Activated CD8-positive, alpha-beta memory T cell treated with anti-CD3 and anti-CD28 coated beads, Interleukin-2, amount 50 U/mL, for 48 hours (primary cell): Measurements from ENCODE around the gene LRP1.
"Not testable (repeated sequence)": the region's sequence is repeated elsewhere in the genome, so short reads cannot be mapped to it uniquely, and the experiment has no call there.

Experiments
- DNase-seq: peaks from one replicate; pipeline ENCODE4 v3.0.0-alpha.2; 2020

The LRP1 gene

DNA sequence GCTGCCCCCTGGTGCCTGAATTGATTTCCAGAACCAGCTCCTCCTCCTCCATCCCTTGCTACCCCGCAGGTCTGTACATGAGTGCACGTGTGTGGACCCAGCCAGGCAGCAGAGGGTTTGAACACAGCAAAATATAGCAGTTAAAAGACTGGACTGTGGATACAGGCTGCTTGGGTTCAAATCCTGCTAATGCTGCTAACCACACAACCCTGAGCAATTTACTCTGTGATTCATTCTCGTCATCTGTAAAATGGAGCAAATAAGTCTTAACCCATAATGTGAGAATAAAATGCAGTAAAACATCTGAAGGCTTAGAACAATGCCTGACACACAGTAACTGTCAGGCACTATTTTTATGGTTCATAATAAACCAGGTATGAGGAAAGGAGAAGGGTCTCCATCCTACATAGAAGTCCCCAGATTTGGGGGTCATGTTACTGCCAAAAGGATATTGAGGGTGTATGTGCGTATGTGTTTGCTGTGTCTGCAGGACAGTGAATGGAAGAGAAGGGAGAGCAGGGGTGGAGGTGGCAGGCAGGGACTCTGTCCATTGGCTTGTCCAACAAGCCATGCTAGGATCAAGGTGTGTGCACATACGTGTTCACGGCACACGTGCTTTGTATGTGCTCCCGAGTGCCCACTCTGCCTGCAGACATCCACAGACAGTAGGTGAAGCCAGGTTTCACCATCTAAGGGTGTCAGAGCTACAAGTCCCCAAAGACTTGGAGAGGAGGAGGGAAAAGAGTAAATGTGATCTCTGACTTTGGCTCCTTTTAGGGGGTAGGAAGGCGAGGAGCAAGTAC is 15.6 kb upstream of the LRP1 start:
- DNase-seq = no peak

DNA sequence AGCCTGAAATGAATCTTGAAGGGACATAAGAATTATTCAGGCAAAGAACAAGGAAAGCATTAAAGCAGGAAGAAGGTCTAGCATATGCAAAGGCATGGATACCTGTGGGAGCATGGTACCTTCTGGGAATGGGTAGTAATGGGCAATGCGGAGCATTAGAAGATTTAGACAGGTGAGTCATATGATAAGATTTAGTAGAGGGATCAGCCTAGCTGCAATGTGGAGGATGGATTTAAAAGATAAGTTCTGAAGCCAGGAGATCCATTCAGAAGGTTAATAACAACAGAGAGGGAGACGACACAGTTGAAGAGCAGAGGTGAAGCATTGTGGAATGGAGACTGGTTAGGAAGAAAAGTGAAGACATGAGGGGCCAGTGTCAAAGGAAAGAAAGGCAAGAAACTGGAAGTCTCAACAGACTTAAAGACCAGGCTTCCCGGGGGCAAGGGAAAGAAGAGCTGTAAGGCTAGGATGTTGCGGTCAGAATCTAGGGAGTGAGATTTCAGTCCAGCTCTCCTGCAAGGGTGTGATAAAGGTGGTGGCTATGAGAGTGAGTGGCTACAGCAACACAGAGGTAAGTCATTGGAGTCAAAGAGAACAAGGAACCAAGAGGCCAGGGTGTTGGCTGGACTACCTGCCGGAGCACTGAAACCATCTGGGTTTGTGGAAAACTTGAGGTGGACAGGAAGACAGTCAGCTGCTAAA is 11.6 kb upstream of the LRP1 start:
- DNase-seq = no peak

DNA sequence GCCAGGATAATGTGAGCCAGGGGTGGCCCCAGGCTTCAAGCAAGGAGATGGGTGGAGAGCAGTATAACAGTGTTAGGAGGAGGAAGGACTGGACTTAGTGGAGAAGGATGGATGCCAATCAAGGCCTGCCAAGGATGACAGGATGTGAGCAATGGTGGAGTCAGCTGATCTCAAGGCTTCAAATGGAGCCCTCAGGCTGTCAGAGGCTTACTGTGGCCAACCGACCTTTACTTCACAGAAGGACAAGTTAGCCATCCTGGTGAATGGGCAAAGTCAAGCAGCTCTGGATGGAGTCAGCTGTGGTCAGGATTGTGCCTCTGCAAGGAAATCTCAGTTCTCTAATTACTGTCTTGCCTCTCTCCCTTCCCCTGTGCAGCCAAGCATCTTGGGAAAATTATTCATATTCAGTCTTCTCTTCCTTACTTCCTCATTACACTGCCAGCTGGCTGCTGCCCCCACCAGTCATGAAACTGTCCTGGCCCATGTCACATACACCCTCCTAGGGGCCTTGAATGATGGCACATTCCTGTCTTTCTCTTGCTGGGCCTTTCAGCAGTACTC is 9.5 kb upstream of the LRP1 start:
- DNase-seq = no peak

DNA sequence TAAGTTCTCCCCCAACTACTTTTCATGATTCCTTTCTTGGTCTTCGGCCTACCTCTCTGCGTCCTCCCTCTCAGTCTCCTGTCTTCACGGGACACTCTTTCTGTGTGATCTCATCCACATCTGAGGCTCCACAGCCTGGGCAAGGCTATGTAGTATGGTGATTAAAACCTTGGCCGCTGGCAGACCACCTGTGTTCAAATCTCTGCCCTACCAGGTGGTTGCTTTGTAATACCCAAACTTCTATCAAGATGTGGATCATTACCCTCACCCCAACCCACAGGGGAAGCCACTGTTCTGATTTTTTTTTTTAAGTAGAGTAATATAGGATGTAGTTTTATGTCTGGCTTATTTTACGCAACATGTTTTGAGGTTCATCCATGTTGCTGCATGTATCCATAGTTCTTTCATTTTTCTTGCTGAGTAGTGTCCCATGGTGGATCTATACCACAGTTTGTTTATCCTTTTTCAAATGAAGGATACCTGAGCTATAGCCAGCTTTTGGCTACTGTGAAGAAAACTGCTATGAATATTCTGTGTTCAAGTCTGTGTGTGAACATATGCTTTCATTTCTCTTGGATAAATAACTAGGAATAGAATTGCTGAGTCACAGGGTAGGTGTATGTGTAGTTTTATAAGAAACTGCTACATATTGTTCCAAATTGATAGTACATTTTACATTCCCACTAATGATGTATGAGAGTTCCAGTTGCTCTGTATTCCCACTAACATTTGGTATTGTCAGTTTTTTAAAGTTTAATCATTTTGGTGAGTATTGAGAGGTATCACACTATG is 8.8 kb upstream of the LRP1 start:
- DNase-seq = no peak

DNA sequence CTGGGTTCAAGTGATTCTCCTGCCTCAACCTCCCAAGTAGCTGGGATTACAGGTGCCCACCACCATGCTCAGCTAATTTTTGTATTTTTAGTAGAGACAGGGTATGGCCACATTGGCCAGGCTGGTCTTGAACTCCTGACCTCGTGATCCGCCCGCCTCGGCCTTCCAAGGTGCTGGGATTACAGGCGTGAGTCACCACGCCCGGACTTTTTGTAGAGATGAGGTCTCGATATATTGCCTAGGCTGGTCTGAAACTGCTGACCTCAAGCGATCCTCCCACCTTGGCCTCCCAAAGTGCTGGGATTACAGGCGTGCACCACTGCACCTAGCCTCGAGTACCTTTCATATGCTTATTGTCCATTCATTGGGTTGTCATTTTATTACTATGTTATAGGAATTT is 7.6 kb upstream of the LRP1 start:
- DNase-seq = not testable (repeated sequence)

DNA sequence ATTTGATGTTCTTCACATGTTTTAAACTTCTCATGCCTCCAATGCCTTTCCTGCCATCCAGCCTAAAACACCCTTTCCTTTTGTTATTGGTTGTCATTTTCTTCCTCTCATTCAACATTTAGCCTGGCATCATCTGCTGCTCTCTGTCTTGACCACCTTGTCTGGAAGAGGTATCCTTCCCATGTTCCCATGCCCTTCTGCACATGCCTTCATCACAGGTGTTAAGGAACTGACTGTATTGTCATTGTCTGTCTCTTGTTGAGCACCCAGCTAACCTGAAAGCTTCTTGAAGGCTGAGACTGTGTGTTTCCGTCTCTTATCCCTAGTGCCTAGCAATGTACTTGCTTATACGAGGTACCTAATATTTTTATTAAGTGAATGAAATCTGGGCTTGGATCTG is 4.5 kb upstream of the LRP1 start:
- no peak for DNase-seq

DNA sequence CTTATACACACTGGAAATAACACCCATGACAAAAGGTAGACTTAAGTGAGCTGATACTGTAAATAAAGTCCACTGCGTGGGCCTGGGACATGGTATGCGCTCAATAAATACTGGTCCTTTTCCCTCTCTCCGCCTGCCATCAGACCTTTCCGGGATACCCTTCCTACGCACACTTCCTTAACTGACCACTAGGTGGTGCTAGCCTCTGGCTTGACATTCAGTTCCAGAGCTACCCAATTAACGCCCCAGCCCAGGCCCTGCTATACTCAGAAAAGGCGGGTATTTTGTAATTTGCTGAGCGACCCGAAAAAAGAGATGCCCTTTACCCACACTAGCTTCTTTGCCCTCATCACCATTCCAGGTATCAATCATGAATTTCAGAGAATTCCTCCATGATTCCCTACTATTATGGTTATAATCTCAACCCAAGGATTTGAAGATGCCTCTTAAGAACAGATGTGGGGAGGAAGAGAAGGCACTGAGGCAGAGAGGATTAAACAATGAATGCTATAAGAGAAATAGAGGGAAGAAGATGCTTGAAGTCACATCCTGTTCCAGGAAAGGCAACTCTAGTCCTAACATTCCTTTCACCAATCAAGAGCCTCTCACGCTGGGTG is 3.9 kb upstream of the LRP1 start:
- peak; percentile 83 for DNase-seq

DNA sequence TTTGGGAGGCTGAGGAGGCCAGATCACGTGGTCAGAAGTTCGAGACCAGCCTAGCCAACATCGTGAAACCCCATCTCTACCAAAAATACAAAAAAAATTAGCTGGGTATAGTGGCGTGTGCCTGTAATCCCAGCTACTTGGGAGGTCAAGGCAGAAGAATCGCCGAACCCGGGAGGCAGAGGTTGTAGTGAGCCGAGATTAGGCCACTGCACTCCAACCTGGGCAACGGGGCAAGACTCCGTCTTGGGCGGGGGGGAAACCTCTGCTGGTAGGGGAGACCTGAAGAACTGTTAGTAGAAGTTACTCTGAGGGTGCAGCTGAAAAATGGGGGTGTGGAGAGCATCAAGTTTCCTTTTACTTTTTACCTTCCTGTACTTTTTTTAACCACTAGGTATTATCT is 2.2 kb upstream of the LRP1 start:
- DNase-seq = no peak

DNA sequence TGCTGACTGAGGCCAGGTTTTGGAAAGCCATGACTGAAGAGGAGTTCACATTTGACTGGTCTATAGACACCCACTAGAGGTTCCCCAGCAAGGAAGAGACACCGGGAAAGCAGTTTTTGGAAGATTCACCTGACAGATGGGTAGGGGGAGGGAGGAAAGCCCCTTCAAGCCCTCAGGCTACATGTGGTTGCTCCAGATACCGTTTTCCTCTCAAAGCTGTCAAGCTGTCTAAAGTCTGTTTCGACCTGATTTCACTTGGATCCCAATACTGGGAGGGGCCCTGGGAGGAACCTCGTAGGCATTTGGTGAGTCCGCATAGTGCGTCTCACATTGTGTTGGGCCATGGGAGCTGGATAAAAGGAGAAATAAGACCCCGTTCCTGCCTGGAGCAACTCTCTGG is 1.7 kb upstream of the LRP1 start:
- no peak for DNase-seq

DNA sequence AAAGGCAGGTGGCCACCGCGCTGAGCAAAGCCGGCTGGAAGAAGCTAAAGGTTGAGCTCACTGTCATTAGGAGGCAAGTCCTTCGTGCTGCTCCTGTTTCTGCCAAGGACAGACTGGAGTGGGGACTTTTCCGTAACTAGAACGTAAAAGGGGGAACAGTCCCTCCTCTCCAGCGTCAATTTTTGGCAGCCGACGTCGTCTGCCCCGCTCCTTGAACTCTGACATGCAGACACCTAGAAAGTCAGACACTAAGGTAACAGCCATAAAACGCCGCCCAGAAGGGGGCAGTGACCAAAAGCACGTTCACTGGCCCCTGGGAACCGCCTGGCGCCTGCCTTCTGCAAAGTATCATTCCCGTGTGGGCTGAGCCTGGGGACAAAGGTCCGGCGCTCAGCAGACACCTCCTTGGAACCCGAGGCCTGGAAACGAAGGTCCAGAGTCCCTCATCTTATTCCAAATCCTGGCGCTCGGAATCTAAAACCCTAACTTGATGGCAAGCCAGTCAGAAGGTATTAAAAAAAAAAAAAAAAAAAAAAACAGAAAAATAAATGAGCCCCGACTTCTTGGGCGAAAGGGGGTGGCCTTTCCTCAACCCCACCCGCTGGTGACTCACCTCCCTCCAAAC is 1.1 kb upstream of the LRP1 start:
- DNase-seq = peak; percentile 72

DNA sequence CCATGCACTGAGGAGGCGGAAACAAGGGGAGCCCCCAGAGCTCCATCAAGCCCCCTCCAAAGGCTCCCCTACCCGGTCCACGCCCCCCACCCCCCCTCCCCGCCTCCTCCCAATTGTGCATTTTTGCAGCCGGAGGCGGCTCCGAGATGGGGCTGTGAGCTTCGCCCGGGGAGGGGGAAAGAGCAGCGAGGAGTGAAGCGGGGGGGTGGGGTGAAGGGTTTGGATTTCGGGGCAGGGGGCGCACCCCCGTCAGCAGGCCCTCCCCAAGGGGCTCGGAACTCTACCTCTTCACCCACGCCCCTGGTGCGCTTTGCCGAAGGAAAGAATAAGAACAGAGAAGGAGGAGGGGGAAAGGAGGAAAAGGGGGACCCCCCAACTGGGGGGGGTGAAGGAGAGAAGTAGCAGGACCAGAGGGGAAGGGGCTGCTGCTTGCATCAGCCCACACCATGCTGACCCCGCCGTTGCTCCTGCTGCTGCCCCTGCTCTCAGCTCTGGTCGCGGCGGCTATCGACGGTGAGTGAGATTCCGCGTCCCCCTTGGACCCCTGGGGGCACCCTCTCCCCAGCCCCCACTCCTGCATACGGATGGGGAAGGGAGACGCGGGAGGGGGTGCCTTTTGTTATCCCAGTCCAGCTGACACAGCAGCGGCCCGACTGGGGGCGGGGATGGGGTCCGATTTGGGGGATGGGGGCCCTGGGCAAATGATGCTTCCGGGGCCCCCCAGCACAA is 400 bp downstream of the LRP1 start:
- no peak for DNase-seq

DNA sequence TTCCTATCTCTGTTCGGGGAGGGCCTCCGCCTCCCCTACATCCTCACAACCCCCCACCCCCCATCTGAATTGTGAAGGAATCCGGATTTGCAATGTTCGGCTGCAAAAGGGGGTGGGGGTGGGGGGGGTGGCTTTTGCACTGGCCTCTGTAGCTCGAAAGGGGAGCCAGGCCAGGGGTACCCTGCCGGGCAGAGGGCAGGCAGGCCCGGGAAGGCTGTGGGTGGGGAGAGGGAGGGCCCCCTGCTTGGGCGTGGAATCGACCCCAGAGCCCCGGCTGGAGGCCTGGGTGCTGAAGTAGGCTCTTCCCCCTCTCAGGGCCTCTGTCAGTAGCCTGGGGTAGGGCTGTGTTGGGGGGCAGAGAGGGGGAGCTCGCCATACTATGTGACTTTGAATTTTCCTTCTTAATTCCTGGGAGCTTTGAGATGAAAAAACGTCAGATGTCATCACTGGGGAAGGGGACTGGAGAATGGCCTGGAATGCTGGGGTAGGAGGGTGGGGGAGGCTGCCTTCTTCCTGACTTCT is 1.1 kb downstream of the LRP1 start:
- no peak for DNase-seq

DNA sequence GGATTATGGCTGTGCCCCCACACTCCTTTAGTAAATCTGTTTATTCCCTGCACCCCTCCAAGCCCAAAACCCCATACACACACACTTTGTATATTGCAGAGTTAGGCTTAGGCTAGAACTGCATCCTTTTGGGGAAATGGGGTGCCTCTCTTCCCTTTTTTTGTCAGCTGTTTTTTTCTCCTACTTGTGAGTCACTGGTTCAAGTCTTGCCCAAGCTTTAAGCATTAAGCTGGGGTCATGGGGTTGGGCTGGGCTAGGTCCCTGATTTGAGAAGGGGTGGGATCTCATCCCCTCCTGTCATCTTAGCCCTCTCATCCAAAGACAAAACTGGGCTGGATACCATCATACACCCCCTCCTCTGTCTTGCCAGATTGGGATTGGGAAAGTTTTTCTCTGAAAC is 1.6 kb downstream of the LRP1 start:
- DNase-seq = no peak

DNA sequence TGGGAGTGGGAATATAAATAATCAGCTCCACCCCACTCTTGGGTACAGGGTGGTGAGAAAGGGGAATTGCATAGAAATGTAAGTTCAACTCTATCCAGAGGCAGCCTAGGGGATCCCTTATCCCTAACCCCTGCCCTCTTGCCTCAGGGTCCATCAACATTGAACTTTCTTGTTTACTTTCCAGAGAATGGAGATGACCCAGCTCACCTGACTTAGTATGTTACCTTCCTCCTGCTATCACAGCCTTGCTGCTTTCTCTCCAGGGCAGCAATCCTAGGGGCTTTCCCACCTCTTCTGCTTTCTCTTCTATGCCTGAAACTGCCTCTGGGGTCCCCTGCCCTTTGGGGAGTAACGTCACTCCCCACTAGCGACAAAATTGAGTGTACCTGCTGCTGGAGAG is 2.7 kb downstream of the LRP1 start:
- no peak for DNase-seq

DNA sequence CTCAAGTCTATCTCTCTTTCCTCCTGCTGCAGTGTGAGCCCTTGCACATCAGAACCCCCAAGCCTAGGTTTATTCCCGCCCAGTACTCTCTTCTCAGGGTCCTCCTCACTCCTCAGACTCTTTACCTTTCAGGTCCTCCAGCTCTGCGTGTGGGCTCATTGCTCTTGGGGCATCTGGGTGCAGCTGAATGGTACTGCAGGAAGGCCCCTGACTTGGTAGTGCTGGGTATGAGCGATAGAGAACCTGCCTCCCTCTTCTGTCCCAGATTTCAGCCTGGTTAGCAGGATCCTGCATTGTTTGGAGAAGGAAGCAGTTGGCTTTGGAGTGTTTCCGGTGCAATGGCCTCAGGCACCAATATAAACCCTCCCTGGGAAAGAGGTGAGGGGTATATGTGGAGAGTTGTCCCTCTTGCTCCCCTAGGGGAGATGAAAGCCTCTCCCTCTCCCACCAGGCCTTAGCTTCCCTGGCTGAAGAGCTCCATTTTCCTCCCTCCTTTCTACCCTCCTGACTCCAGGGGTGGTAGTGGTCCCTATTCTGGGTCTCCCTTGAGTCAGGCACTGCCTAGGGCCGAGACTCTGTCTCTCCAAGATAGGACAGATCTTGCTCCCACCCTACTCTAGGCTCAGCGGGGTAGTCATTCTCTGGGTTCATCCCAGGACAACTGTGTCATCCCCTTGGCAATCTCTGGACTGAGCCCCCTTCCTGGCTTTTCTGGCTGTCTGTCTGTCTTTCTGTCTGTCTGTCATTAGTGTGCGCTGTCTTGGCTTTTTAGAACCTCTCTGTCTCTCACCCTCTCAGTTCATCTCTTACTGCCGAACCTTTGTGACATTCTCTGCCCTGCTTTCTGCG is 3.8 kb downstream of the LRP1 start:
- DNase-seq = no peak

DNA sequence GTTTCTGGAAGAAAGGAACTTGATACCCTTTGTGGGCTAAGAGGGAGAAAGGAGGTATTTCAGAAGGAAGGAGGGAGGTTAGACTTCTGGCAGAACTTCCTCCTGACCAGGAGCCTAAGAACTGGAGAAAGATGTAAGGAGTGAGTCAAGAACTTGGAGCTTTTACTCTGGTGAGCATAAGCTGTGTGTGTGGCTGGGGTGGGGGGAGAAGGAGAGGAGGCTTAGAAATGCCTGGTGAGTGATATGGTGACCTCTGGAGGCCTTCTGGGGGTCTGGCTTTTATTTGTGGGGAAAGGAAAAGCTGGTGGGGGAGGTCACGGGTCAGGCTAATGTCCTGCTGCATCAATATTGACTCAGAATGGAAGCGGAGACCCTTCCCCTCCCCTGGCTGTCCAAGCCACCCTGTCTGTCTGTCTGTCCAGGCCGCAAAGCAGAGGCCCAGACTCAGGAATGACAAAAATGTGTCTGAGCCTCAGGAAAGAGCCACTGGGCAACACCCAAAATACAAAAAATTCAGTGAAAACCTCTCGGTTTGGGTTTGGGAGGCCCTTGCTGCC is 4.8 kb downstream of the LRP1 start:
- no peak for DNase-seq

DNA sequence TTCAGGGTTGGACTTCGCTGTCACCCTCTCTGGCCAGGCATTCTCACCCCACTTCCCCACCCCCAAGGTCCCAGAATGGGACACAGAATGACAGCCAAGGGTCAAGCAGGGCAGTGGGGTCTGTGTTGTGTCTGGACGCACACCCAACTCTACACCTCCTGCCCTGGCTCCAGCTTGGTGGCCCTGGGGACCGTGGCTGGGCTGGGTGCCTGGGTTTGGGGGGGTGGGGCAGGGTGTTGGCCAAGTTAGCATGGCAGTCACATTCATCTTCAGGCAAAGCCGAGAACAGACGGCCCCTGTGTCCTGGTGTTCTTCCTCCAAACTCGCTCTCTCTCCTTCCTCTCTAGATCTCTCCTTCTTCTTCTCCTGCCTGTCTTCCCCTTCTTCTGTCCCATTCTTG is 5.6 kb downstream of the LRP1 start:
- DNase-seq = no peak

DNA sequence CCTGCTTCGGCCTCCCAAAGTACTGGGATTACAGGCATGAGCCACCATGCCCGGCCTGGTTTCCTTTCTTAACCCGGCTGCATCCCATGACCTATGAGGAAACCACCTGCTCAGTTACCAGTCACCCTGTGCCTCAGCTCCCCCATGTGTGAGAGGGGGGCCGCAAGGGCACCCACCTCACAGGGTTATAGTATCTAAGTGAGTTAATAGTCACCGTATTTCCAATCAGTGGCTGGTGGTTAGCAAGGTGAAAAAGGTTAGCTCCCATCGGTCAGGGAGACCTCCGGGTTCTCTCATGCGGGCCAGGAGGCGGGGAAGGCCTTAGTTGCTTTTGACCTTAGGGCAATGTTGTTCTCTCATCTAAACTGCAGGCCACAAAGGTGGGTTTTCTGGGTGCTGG is 6.7 kb downstream of the LRP1 start:
- DNase-seq = no peak

DNA sequence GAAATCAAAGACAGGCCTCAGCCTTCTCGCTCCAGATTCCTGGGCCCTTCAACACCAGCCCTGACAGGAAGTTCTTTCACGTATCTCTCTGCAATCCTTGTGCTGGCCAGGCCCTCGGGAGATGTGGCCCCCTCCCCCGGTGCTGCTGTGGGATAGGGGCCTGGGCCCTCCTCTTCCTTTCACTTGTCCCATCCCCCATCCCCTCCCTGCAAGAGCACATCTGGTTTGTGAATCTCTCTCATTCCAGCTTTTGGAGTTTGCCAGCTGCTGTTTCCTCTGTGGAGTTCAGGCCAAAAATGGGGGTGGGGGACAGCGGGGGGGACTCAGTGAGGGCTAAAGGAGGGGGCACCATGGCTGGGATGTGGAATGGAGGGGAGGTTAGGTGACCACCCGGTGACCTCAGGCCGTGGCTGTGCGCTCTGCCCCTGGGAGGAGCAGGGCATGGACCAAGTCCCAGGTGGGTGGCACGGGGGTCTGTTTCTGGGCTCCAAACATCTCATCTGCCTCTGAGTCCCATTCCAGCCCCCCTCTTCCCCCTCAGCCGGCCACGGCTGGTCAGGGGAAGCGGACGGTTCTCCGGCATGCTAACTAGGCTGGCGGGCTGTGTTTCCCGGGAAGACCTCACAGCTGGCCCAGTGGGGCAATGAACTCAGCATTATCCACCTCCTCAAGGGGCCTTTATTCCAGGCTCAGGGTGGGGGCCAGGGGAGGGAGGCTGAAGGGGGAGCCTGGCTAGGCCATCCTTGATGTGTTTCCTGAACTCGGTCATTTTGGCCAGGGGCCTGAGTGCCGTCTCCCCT is 7.4 kb downstream of the LRP1 start:
- no peak for DNase-seq
